Activated CD8-positive, alpha-beta memory T cell treated with anti-CD3 and anti-CD28 coated beads, Interleukin-2, amount 50 U/mL, for 24 hours (primary cell): Measurements from ENCODE around the gene VPS33A.
"Not testable (repeated sequence)": the region's sequence is repeated elsewhere in the genome, so short reads cannot be mapped to it uniquely, and the experiment has no call there.

ENCODE experiments used
- DNase-seq: peaks from one replicate; pipeline ENCODE4 v3.0.0-alpha.2; 2020; ENCODE audit errors: extremely low read depth

Gene VPS33A

DNA sequence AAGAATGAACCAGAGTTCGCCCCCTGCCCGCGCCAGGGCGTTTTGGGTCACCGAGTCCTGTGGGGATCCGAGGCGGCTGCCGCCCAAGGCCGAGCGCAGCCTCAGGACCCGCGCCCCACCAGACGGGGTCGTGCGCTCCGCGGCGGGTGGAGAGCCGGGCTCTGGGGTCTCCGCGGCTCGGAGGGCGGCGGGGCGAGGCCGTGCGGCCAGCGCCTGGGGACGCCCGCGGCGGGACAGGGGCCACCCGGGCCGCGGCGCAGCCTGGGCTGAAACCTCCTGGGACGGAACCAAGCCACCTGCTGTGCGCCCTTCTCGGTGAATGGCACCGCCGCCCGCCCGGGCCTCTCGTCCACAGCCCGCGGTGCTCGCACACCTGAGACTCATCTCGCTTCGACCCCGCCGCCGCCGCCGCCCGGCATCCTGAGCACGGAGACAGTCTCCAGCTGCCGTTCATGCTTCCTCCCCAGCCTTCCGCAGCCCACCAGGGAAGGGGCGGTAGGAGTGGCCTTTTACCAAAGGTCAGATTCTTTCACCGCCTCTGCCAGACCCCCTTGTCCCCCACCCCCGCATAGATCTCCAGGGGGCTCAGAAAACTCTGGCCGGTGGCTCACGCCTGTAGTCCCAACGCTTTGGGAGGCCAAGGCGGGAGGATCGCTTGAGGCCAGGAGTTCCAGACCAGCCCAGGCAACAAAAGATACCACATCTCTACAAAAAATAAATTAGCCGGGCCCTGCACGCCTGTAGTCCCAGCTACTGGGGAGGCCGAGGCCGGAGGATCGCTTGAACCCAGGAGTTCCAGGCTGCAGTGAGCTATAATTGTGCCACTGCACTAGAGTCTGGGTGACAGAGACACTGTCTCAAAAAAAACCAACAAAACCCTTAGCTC is 61.9 kb downstream of the VPS33A start:
- no peak for DNase-seq

DNA sequence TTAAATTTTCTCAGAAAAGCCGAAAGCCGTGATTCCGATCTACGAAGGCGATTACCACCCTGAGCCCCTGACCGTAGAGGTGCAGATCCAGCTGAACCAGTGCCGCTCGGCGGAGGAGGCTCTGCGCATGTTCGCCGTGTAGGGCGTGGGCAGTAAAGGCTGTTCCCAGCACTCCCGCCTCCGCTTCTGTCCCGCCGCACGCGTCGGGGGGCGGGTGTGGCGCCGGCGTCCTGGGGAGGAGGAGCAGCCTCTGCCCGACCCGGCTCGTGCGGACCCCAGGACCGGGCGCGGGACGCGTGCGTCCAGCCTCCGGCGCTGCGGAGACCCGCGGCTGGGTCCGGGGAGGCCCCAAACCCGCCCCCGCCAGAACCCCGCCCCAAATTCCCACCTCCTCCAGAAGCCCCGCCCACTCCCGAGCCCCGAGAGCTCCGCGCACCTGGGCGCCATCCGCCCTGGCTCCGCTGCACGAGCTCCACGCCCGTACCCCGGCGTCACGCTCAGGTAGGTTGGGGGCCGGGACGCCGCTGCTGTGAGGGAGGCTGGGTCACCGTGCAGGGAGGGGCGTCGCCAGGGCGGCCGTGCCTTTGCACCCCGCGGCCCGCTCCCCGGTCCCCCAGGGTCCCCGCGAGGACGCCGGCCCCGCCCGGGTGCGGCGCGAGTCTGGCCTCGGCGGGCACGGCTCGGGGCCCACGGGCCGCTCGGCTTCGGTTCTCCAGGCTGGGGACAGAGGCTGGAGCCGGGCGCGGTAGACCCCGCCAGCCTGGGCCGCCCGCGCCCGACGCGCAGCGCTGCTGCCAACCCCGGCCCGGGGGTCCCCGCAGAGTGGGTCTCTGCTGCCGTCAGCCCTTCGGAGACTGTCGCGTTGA is 62.8 kb downstream of the VPS33A start, which contains the start of gene B3GNT4:
TSS of gene B3GNT4 (plus strand) at position 409 of the 866 bp plus-strand sequence. CDS start 910 bp downstream, outside the sequence.
- peak; percentile 21 for DNase-seq

GRCh38 chr12:122202811-122203210 is 63.5 kb downstream of the VPS33A start:
- not testable (repeated sequence) for DNase-seq

DNA sequence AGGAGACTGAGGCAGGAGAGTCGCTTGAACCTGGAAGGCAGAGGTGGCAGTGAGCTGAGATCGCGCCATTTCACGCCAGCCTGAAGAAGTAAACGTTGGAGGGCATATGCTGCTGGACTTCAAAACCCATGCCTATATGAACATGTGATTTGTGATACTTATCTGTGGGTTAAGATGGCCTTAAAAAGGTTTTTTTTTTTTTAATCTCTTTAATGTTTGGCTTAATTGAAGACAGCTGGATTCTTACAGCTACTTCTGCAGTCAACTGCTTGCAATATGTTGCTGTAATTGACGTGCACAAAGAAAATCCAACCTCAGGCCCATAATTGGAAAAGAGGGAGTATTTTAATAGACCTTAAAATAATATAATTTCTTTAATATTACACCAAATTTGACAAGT is 64.3 kb downstream of the VPS33A start:
- DNase-seq: no peak

GRCh38 chr12:122201381-122201780 is 64.9 kb downstream of the VPS33A start:
- DNase-seq: no peak

- DNase-seq: no peak
Observed at GRCh38 chr12:122200541-122201175, 65.6 kb downstream of the VPS33A start.

GRCh38 chr12:122199484-122200355 is 66.6 kb downstream of the VPS33A start:
- no peak for DNase-seq

DNA sequence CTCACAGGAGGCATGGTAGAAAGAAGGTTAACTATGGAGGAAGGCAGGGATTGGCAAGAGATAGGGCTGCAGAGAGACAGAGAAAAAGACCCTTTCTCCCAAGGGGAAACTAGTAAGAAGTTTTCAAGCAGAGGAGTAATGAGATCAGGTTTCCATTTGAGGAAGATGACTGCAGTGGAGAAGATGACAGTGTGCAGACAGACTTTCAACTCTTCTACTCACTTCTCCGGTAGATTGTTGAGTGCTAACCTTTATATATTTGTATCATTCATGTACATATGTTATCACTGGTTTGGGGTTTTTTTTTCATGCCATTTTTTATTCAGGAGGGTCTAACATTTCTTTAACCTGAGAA is 68.7 kb downstream of the VPS33A start:
- DNase-seq: no peak

GRCh38 chr12:122195405-122195804 is 70.9 kb downstream of the VPS33A start:
- DNase-seq: no peak

GRCh38 chr12:122194804-122195203 is 71.5 kb downstream of the VPS33A start:
- no peak for DNase-seq

GRCh38 chr12:122192441-122192840 is 73.9 kb downstream of the VPS33A start:
- DNase-seq: no peak

GRCh38 chr12:122190842-122191668 is 75.2 kb downstream of the VPS33A start:
- DNase-seq: peak; percentile 49

DNA sequence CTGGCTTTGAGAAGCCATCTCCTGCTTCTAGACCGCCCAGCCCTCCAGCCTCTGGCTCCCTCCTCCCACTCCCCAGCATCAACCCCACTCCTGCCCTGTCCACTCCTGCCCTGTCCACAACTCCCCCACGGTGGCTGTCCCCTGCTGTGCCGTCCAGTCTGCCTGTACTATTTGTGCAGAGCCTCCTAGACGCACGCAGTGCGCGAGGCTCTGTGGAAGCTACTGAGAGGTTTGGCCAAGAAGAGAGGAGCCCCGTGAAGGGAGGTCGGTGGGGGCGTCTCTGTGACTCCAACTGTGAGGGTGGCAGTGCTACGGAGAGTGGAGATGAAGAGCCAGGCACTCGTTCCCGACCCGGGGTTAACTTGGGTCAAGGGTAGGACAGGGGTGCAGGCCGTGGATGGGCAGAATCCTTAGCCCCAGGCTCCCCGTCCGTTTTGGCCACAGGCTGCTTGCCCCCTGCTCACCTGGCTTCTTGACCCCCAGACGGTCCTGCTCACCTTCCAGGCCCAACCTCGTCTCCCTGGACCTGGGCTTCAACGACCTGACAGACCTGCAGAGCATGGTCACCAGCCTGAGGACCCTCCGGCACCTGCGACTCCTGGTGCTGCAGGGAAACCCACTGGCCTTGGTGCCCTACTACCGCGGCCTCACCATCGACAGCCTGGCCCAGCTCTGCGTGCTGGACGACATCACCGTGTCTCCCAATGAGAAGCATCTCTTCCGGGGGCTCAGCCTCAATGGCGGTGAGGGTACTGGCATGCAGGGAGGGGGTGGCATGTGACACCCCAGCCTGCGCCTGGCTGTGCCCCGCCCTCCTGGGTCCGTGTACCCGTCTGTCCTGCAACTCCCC is 76.4 kb downstream of the VPS33A start:
- no peak for DNase-seq

GRCh38 chr12:122187466-122187865 is 78.8 kb downstream of the VPS33A start:
- DNase-seq: no peak

DNA sequence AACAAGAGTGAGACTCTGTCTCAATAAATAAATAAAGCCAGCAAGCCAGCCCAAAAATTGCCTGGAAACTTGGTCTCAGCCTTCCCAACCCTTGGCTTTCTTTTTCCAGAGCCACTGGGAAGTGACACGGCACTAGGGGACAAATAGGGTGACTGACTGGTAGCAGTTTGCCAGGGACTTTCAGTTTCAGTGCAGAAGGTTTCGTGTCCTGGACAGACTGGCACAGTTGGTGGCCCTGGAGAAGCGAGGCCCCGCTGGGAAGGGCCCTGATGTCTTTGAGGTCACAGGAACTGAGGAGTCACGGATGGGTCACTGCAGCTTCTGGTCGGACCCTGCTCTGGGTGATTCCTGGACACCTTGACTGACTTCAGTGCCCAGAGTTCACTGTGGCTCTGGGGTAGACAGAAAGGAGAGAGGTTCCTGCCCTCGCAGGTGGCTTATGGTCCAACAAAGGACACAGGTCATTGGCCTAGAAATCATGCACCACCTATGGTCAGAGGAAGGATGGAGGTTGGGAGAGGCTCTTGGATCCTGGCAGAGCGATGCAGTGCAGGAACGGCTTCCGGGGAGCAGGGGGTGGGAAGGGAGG is 80.7 kb downstream of the VPS33A start:
- no peak for DNase-seq

GRCh38 chr12:122185079-122185478 is 81.2 kb downstream of the VPS33A start:
- no peak for DNase-seq

GRCh38 chr12:122184517-122184916 is 81.8 kb downstream of the VPS33A start:
- DNase-seq: no peak

GRCh38 chr12:122183588-122183940 is 82.7 kb downstream of the VPS33A start:
- no peak for DNase-seq
